PC-9 (cell line): ENCODE data around the gene CD83. TPM values are rescaled to one million over a fixed set of nuclear protein-coding genes. Genes with fewer than 3 reads are reported as not detected.

Experiments used
- BruUV-seq: library from RNA; stranded (reverse); fragments of 400-500 nt; replicated peaks from 2 replicates; lab custom pipeline; 2021; lab: Mats Ljungman, UMichigan
- CTCF ChIA-PET: fragments of 300-600 bp; sonication (Branson Sonifier 250); formaldehyde crosslinking; loops from one replicate; lab custom pipeline; 2022; ENCODE audit warnings: antibody characterized with exemption; lab: Charles Lee
- POLR2A ChIA-PET: fragments of 300-600 bp; sonication (Branson Sonifier 250); formaldehyde crosslinking; loops from one replicate; lab custom pipeline; 2022; ENCODE audit warnings: antibody characterized with exemption; ENCODE audit not compliant: unreplicated experiment; lab: Charles Lee
- DNase-seq, 2 experiments: peaks; one replicate each; pipeline versions ENCODE4 v3.0.0 to v3.0.0-alpha.2; 2015 to 2022; ENCODE audit warnings: mixed read lengths in 1 of 2
- H2AFZ ChIP-seq: fragments of 200-600 bp; sonication (generic); 2 replicates; pipeline ENCODE4 v1.8.1; 2017; ENCODE audit warnings: antibody characterized with exemption
- H3F3A ChIP-seq: fragments of 200-600 bp; sonication (generic); 2 replicates; pipeline ENCODE4 v1.8.1; 2017; ENCODE audit warnings: antibody characterized with exemption, mild to moderate bottlenecking, low read depth; ENCODE audit not compliant: insufficient read depth
- H3K27ac ChIP-seq: fragments of 200-600 bp; sonication (generic); 2 replicates; pipeline ENCODE4 v1.6.1; 2016; ENCODE audit warnings: mixed run types
- H3K27me3 ChIP-seq: fragments of 200-600 bp; sonication (generic); 2 replicates; pipeline ENCODE4 v1.6.1; 2016; ENCODE audit warnings: low read depth, mixed run types; ENCODE audit not compliant: insufficient read depth
- H3K36me3 ChIP-seq: fragments of 200-600 bp; sonication (generic); 2 replicates; pipeline ENCODE4 v1.6.1; 2016; ENCODE audit warnings: low read depth, mixed run types
- H3K4me1 ChIP-seq: fragments of 200-600 bp; sonication (generic); replicated peaks from 2 replicates; pipeline ENCODE4 v1.6.1; 2016; ENCODE audit warnings: mixed run types; ENCODE audit not compliant: insufficient read depth
- H3K4me2 ChIP-seq: fragments of 200-600 bp; sonication (generic); 2 replicates; pipeline ENCODE4 v1.6.1; 2017; ENCODE audit warnings: mixed run types
- H3K4me3 ChIP-seq: fragments of 200-600 bp; sonication (generic); 2 replicates; pipeline ENCODE4 v1.6.1; 2016; ENCODE audit warnings: mixed run types
- H3K79me2 ChIP-seq: fragments of 200-600 bp; sonication (generic); 2 replicates; pipeline ENCODE4 v1.6.1; 2017; ENCODE audit warnings: low read depth, mixed run types
- H3K9me2 ChIP-seq: fragments of 200-600 bp; sonication (generic); 2 replicates; pipeline ENCODE4 v1.8.1; 2017; ENCODE audit warnings: mild to moderate bottlenecking; ENCODE audit not compliant: insufficient read depth
- H3K9me3 ChIP-seq: fragments of 200-600 bp; sonication (generic); 2 replicates; pipeline ENCODE4 v1.8.1; 2016; ENCODE audit warnings: low read depth; ENCODE audit not compliant: insufficient read depth
- H4K20me1 ChIP-seq: fragments of 200-600 bp; sonication (generic); 2 replicates; pipeline ENCODE4 v1.8.1; 2017; ENCODE audit not compliant: insufficient read depth
- CTCF ChIP-seq: fragments of 200-600 bp; sonication (generic); conservative IDR thresholded peaks from 2 replicates; pipeline ENCODE4 v1.6.1; 2017; ENCODE audit warnings: mixed run types, antibody characterized with exemption, mild to moderate bottlenecking, moderate library complexity
- EZH2 ChIP-seq: fragments of 200-600 bp; sonication (generic); IDR thresholded peaks from 2 replicates; pipeline ENCODE4 v1.8.0; 2017; ENCODE audit warnings: antibody characterized with exemption, low read depth
- intact Hi-C: fragments of 100-400 bp; cut with micrococcal nuclease; formaldehyde crosslinking; loops from one replicate; pipeline ENCODE4 v1.10.0; 2022; ENCODE audit not compliant: unreplicated experiment
- total RNA-seq: library from RNA; stranded (reverse); gene quantifications from 2 replicates; pipeline ENCODE4 v1.2.3, GENCODE V29; 2021

Gene CD83
- total RNA-seq, 1 experiment from 2014 or later: 3.6 TPM

GRCh38 chr6:14141351-14142062, 23.9 kb downstream of the CD83 start:
- Histone ChIP-seq H3K9me3 (no peaks in the 10 kb centered on the region), H3K9me2 (no peaks in the 10 kb centered on the region), H3K36me3 (no peaks in the 10 kb centered on the region), H4K20me1 (no peaks in the 10 kb centered on the region), H2AFZ (no peak overlapping the region), H3K4me2 (no peak overlapping the region), H3K79me2 (no peaks in the 10 kb centered on the region), H3F3A (no peaks in the 10 kb centered on the region), H3K27me3 (no peaks in the 10 kb centered on the region), H3K4me3 (no peak overlapping the region), H3K4me1 (no peaks in the 10 kb centered on the region), H3K27ac (no peak overlapping the region)
- intact Hi-C loops: no loop called here
- CTCF ChIA-PET: no interaction called here
- TF ChIP-seq EZH2 (no peak), CTCF (no peak)
- POLR2A ChIA-PET: no interaction called here
- BruUV-seq: no TSS peak
- DNase-seq: no peak

GRCh38 chr6:14142063-14142450, 24.5 kb downstream of the CD83 start:
- TF ChIP-seq EZH2 (no peak), CTCF (no peak)
- no peak for DNase-seq
- Histone ChIP-seq H3K27ac (no peak overlapping the region), H2AFZ (no peak overlapping the region), H3K4me1 (no peaks in the 10 kb centered on the region), H4K20me1 (no peaks in the 10 kb centered on the region), H3K4me2 (no peak overlapping the region), H3K4me3 (no peak overlapping the region), H3F3A (no peaks in the 10 kb centered on the region), H3K36me3 (no peaks in the 10 kb centered on the region), H3K79me2 (no peaks in the 10 kb centered on the region), H3K9me2 (no peaks in the 10 kb centered on the region), H3K9me3 (no peaks in the 10 kb centered on the region), H3K27me3 (no peaks in the 10 kb centered on the region)
- BruUV-seq: no TSS peak
- ChIA-PET CTCF (no interaction called here), POLR2A (no interaction called here)
- intact Hi-C loops: no loop called here

- Histone ChIP-seq H3K4me2 (no peak overlapping the region), H3K9me2 (no peaks in the 10 kb centered on the region), H4K20me1 (no peaks in the 10 kb centered on the region), H3K4me3 (no peak overlapping the region), H3K9me3 (no peaks in the 10 kb centered on the region), H3K36me3 (no peaks in the 10 kb centered on the region), H3F3A (no peaks in the 10 kb centered on the region), H2AFZ (no peak overlapping the region), H3K27me3 (no peaks in the 10 kb centered on the region), H3K27ac (no peak overlapping the region), H3K79me2 (no peaks in the 10 kb centered on the region), H3K4me1 (peaks cover 5% of the 10 kb centered on the region)
- POLR2A ChIA-PET: no interaction called here
- intact Hi-C loops: no loop called here
- CTCF ChIA-PET: no interaction called here
- no TSS peak for BruUV-seq
- DNase-seq: no peak
- TF ChIP-seq EZH2 (no peak), CTCF (no peak)
These were observed 25.1 kb downstream of the CD83 start for GRCh38 chr6:14142511-14143223.
